HG02938 (cell line): Measurements from ENCODE around the gene MRPS9.

ENCODE experiments used
- ATAC-seq: cut with Tn5 transposase; IDR thresholded peaks from one replicate; pipeline ENCODE4 v1.9.1; 2021; ENCODE audit warnings: mild to moderate bottlenecking, moderate library complexity; ENCODE audit not compliant: unreplicated experiment

Gene MRPS9

GRCh38 chr2:105037572-105038382, at the start of gene MRPS9:
Gene MRPS9 (plus strand): TSS chr2:105038069. CDS start chr2:105038093, 24 bp downstream.
- peak; percentile 99 for ATAC-seq

GRCh38 chr2:105005181-105005951, 32.5 kb upstream of the MRPS9 start:
- no peak for ATAC-seq

- ATAC-seq = no peak
These were observed 30.5 kb upstream of the MRPS9 start for GRCh38 chr2:105007367-105007766.

GRCh38 chr2:105032476-105032875, 5.4 kb upstream of the MRPS9 start:
- ATAC-seq = no peak

- ATAC-seq = no peak
These were observed 3.7 kb upstream of the MRPS9 start for GRCh38 chr2:105034170-105034569.

GRCh38 chr2:105038383-105039061, 653 bp downstream of the MRPS9 start:
- ATAC-seq = no peak

GRCh38 chr2:105039559-105039958, 1.7 kb downstream of the MRPS9 start:
- no peak for ATAC-seq

GRCh38 chr2:105042189-105042588, 4.3 kb downstream of the MRPS9 start:
- ATAC-seq = no peak

- no peak for ATAC-seq
These were observed 14.9 kb downstream of the MRPS9 start for GRCh38 chr2:105052773-105053172.

- no peak for ATAC-seq
These were observed 17.7 kb downstream of the MRPS9 start for GRCh38 chr2:105055613-105056012.

- ATAC-seq = no peak
These were observed 18.4 kb downstream of the MRPS9 start for GRCh38 chr2:105056245-105056644.

- ATAC-seq = no peak
These were observed 19.1 kb downstream of the MRPS9 start for GRCh38 chr2:105057005-105057404.

GRCh38 chr2:105061560-105061959, 23.7 kb downstream of the MRPS9 start:
- no peak for ATAC-seq

- no peak for ATAC-seq
These were observed 24.3 kb downstream of the MRPS9 start for GRCh38 chr2:105062158-105062557.

GRCh38 chr2:105068387-105068786, 30.5 kb downstream of the MRPS9 start:
- no peak for ATAC-seq

- no peak for ATAC-seq
These were observed 31.0 kb downstream of the MRPS9 start for GRCh38 chr2:105068875-105069274.

GRCh38 chr2:105070010-105070865, 32.4 kb downstream of the MRPS9 start:
- ATAC-seq = no peak

GRCh38 chr2:105071379-105071778, 33.5 kb downstream of the MRPS9 start:
- ATAC-seq = no peak

GRCh38 chr2:105072039-105072438, 34.2 kb downstream of the MRPS9 start:
- ATAC-seq = peak; percentile 90

- no peak for ATAC-seq
These were observed 35.7 kb downstream of the MRPS9 start for GRCh38 chr2:105073591-105073990.

GRCh38 chr2:105076121-105076520, 38.3 kb downstream of the MRPS9 start:
- no peak for ATAC-seq
